Effector memory CD4-positive, alpha-beta T cell (primary cell): ENCODE measurements around the gene ABCB8.
A peak's percentile ranks its signal among the peaks of the same experiment; 100 is the strongest.

Experiments
- DNase-seq, 3 donors: peaks; one replicate each; pipeline ENCODE4 v3.0.0-alpha.2; 2020
- H3K27ac ChIP-seq: 2 replicates; pipeline ENCODE4 v1.7.0; 2013; ENCODE audit warnings: mild to moderate bottlenecking, low read length, moderate library complexity; ENCODE audit not compliant: insufficient read depth, poor library complexity, severe bottlenecking
- H3K27me3 ChIP-seq: replicated peaks from 2 replicates; pipeline ENCODE4 v1.7.0; 2013; ENCODE audit warnings: mild to moderate bottlenecking, low read length; ENCODE audit not compliant: insufficient read depth, control insufficient read depth, poor library complexity, severe bottlenecking
- H3K36me3 ChIP-seq: 2 replicates; pipeline ENCODE4 v1.7.0; 2013; ENCODE audit warnings: mild to moderate bottlenecking, low read length, moderate library complexity; ENCODE audit not compliant: control insufficient read depth, insufficient read depth
- H3K4me1 ChIP-seq: 2 replicates; pipeline ENCODE4 v1.7.0; 2013; ENCODE audit warnings: low read length, mild to moderate bottlenecking; ENCODE audit not compliant: control insufficient read depth, insufficient read depth, poor library complexity, severe bottlenecking
- H3K4me3 ChIP-seq: 2 replicates; pipeline ENCODE4 v1.7.0; 2013; ENCODE audit warnings: low read length, low read depth, mild to moderate bottlenecking; ENCODE audit not compliant: insufficient read depth, poor library complexity, severe bottlenecking
- H3K9me3 ChIP-seq: 2 replicates; pipeline ENCODE4 v1.7.0; 2013; ENCODE audit warnings: mild to moderate bottlenecking, low read length, moderate library complexity; ENCODE audit not compliant: control insufficient read depth

Gene ABCB8

DNA sequence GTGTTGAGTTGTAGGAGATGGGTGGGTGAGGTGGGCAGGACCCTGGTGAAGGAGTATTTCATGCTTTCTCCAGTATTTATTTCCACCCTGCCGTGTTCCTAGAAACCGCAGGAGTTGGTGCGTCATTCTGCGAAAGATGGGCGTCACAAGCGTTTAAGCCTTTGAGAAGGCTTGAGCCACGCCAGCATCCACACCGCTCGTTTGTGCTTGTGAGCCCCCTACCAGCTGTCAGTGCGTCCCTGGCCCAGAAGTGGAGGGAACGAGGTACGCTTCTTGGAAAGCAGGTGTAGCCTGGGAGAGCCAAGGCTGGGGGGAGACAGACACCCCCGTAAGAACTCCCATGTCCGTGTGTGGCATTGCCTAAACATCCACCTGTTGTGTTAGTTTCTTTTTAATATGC lies 63.7 kb downstream of the ABCB8 start:
- no peak overlapping the region for H3K27ac ChIP-seq
- no peaks in the 10 kb centered on the region for H3K9me3 ChIP-seq
- no peaks in the 10 kb centered on the region for H3K36me3 ChIP-seq
- no peak for DNase-seq
- peaks cover 11% of the 10 kb centered on the region for H3K4me1 ChIP-seq
- H3K27me3 ChIP-seq, result no peaks in the 10 kb centered on the region
- no peak overlapping the region for H3K4me3 ChIP-seq

GRCh38 chr7:151093748-151094147 lies 65.5 kb downstream of the ABCB8 start:
- Histone ChIP-seq H3K4me1 (no peaks in the 10 kb centered on the region), H3K27ac (no peak overlapping the region), H3K36me3 (no peaks in the 10 kb centered on the region), H3K4me3 (no peak overlapping the region), H3K27me3 (no peaks in the 10 kb centered on the region), H3K9me3 (no peaks in the 10 kb centered on the region)
- DNase-seq, result no peak

DNA sequence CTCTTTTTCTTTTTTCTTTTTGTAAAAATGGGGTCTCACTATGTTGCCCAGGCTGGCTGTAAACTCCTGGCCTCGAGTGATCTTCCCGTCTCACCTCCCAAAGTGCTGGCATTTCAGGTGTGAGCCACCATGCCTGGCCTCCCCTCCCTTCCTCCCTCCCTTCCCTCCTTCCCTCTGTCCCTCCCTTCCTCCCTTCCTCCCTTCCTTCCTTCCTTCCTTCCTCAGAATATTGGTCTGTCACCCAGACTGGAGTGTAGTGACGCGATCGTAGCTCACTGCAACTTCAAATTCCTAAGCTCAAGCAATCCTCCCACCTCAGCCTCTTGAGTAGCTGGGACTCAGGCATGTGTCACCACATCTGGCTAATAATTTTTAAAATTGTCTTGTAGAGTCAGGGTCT lies 66.4 kb downstream of the ABCB8 start:
- Histone ChIP-seq H3K36me3 (no peaks in the 10 kb centered on the region), H3K27me3 (no peaks in the 10 kb centered on the region), H3K27ac (no peak overlapping the region), H3K4me1 (no peaks in the 10 kb centered on the region), H3K9me3 (no peaks in the 10 kb centered on the region), H3K4me3 (no peak overlapping the region)
- DNase-seq, result no peak

GRCh38 chr7:151095123-151095797 lies 67.0 kb downstream of the ABCB8 start:
- Histone ChIP-seq H3K9me3 (no peaks in the 10 kb centered on the region), H3K4me1 (no peaks in the 10 kb centered on the region), H3K27ac (no peak overlapping the region), H3K4me3 (no peak overlapping the region), H3K36me3 (no peaks in the 10 kb centered on the region), H3K27me3 (no peaks in the 10 kb centered on the region)
- no peak for DNase-seq

- no peak overlapping the region for H3K4me3 ChIP-seq
- no peaks in the 10 kb centered on the region for H3K27me3 ChIP-seq
- no peaks in the 10 kb centered on the region for H3K4me1 ChIP-seq
- peak overlapping the region; percentile 4 for H3K27ac ChIP-seq
- DNase-seq, result no peak
- H3K36me3 ChIP-seq, result no peaks in the 10 kb centered on the region
- no peaks in the 10 kb centered on the region for H3K9me3 ChIP-seq
Observed at GRCh38 chr7:151095828-151096475, 67.7 kb downstream of the ABCB8 start.
